Calu3 (cell line): ENCODE results near the gene SLC4A2. TPM values are rescaled to one million over a fixed set of nuclear protein-coding genes. Genes with fewer than 3 reads are reported as not detected.

Experiments used
- BruUV-seq: library from RNA; stranded (reverse); fragments of 400-500 nt; replicated peaks from 2 replicates; lab custom pipeline; 2021; lab: Mats Ljungman, UMichigan
- CTCF ChIA-PET: fragments of 300-600 bp; sonication (Branson Sonifier 250); formaldehyde crosslinking; loops from one replicate; lab custom pipeline; 2022; ENCODE audit warnings: antibody characterized with exemption; lab: Charles Lee
- DNase-seq: peaks from one replicate; pipeline ENCODE4 v3.0.0; 2022
- H3K27ac Mint-ChIP-seq: one replicate; pipeline ENCODE4 v1.8.0; 2022; ENCODE audit warnings: mixed read lengths; ENCODE audit not compliant: unreplicated experiment
- H3K27me3 Mint-ChIP-seq: one replicate; pipeline ENCODE4 v1.8.0; 2022; ENCODE audit warnings: mixed read lengths; ENCODE audit not compliant: unreplicated experiment
- H3K36me3 Mint-ChIP-seq: one replicate; pipeline ENCODE4 v1.8.0; 2022; ENCODE audit warnings: mild to moderate bottlenecking, moderate library complexity, mixed read lengths; ENCODE audit not compliant: insufficient read depth, unreplicated experiment
- H3K4me1 Mint-ChIP-seq: one replicate; pipeline ENCODE4 v1.8.0; 2022; ENCODE audit warnings: mild to moderate bottlenecking, low read depth, mixed read lengths; ENCODE audit not compliant: unreplicated experiment
- H3K4me3 Mint-ChIP-seq: one replicate; pipeline ENCODE4 v1.8.0; 2022; ENCODE audit warnings: mild to moderate bottlenecking, low read depth, moderate library complexity, mixed read lengths; ENCODE audit not compliant: unreplicated experiment
- H3K9me3 Mint-ChIP-seq: one replicate; pipeline ENCODE4 v1.8.0; 2022; ENCODE audit warnings: low read depth, mixed read lengths; ENCODE audit not compliant: unreplicated experiment
- intact Hi-C: fragments of 100-400 bp; cut with micrococcal nuclease; formaldehyde crosslinking; loops from one replicate; pipeline ENCODE4 v1.10.0; 2022; ENCODE audit not compliant: unreplicated experiment
- total RNA-seq: library from RNA; stranded (reverse); gene quantifications from 2 replicates; pipeline ENCODE4 v1.2.3, GENCODE V29; 2022
- TF ChIP-seq, protein P1 (sequence below): fragments of 200-600 bp; IDR thresholded peaks from one replicate; pipeline ENCODE4 v1.8.0; 2022; ENCODE audit warnings: antibody characterized with exemption; ENCODE audit not compliant: unreplicated experiment

The SLC4A2 gene
- total RNA-seq, 1 experiment from 2014 or later: 209 TPM

DNA sequence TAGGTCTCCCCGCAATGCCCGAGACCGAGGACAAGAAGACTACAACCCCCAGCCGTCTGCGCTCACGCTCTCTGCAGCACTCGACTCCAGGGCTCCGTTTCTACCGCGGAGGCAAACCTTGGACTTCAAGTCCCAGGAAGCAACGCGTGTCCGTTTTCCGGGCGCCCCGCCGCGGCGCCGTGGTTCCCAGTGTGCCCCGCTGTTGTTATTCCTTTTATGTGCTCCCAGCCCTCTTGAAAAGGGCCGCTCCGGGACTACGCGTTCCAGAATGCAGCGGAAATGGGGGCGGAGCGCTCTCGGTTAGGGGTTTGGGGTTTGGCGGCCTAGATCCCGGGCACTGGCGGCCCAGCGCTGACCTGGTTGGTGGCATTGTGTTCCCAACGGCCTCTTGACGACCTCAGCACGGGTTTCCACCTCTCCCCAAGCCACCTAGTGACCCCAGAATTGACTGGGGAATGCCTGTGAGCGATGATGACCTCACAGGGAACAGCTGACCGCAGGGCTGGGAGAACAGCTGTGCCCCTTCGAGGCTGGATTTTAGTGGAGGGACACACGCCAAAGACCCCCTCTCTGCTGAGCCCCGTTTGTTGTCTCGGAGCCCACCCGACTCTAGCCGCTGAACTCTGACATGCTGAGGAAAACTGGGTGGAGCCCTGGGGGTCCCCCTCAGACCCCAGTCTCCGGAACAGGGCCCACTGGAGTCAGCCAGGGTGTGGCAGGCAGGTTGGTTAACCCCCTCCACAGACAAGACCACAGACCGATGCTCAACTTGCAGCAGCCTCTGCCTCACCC, 1.2 kb upstream of the SLC4A2 start:
- Mint-ChIP-seq H3K4me1 (peaks cover 33% of the 10 kb centered on the region), H3K4me3 (peak overlapping the region; percentile 94), H3K9me3 (no peaks in the 10 kb centered on the region), H3K27me3 (no peaks in the 10 kb centered on the region), H3K27ac (peak overlapping the region; percentile 67), H3K36me3 (peaks cover 70% of the 10 kb centered on the region)
- intact Hi-C loops: loop anchor here (1.0 kb wide), 1 partner anchor 30 kb away; the partner anchor contains the start of gene ABCB8
- TSS peak; percentile 55 for BruUV-seq
- CTCF ChIA-PET: interaction anchor here (1.2 to 2.0 kb wide), 2 partner anchors 8 to 30 kb away, joined by 3 to 13 read pairs; partner anchors contain the start of gene ABCB8
- DNase-seq: peak; percentile 96
- TF ChIP-seq, protein P1, sequence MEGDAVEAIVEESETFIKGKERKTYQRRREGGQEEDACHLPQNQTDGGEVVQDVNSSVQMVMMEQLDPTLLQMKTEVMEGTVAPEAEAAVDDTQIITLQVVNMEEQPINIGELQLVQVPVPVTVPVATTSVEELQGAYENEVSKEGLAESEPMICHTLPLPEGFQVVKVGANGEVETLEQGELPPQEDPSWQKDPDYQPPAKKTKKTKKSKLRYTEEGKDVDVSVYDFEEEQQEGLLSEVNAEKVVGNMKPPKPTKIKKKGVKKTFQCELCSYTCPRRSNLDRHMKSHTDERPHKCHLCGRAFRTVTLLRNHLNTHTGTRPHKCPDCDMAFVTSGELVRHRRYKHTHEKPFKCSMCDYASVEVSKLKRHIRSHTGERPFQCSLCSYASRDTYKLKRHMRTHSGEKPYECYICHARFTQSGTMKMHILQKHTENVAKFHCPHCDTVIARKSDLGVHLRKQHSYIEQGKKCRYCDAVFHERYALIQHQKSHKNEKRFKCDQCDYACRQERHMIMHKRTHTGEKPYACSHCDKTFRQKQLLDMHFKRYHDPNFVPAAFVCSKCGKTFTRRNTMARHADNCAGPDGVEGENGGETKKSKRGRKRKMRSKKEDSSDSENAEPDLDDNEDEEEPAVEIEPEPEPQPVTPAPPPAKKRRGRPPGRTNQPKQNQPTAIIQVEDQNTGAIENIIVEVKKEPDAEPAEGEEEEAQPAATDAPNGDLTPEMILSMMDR: no peak

DNA sequence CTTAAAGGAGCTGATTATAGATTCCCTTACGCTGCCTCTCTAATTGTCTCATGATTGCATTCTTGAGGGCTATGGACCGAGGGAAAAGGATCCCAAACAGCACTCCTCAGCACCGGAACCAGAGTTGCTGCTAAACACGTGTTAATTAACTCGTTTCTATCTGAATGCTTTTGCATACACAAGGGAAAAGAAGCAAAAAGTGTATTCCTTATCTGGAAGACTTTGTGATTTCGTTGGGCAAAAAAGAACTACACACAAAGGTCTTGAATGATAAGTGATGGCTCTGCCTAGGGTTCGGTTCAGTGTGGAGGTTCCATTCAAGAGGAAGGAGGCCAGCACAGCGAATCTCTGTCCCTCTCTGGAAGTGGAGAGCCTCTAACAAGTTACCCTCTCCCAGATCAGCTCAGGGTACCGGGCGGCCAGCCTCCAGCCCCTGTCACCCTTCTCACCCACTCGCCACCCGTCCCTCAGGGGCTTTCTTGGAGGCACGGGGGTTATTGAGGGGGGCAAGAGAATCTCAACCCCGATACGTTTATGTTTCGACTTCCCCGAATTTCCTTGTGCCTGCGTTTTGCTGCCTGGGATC, 515 bp upstream of the SLC4A2 start:
- no TSS peak for BruUV-seq
- Mint-ChIP-seq H3K36me3 (peaks cover 72% of the 10 kb centered on the region), H3K27ac (peak overlapping the region; percentile 67), H3K4me3 (peak overlapping the region; percentile 94), H3K27me3 (no peaks in the 10 kb centered on the region), H3K4me1 (peaks cover 33% of the 10 kb centered on the region), H3K9me3 (no peaks in the 10 kb centered on the region)
- no peak for DNase-seq
- intact Hi-C loops: loop anchor here (1.0 kb wide), 1 partner anchor 31 kb away; the partner anchor contains the start of gene ABCB8
- CTCF ChIA-PET: interaction anchor here (1.2 to 2.0 kb wide), 2 partner anchors 8 to 31 kb away, joined by 3 to 13 read pairs; partner anchors contain the start of gene ABCB8
- TF ChIP-seq, protein P1: no peak

DNA sequence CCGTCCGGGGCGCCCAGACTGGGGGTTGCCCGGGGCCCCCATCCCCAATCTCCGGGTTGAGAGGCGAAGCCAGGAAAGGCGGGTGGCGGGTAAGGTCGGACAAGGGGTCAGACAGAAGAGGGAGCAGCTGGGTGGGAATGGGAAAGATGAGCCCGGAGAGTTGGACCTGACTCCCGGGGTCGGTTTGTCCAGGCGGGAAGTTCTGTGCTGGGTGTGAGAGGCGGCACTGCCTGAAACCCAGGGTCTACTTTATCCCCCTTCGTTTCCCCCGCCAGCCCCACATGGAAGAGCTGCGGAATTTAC, 675 bp downstream of the SLC4A2 start:
- intact Hi-C loops: no loop called here
- H3K9me3 Mint-ChIP-seq: no peaks in the 10 kb centered on the region
- H3K4me1 Mint-ChIP-seq: peaks cover 33% of the 10 kb centered on the region
- H3K27ac Mint-ChIP-seq: no peak overlapping the region
- no TSS peak for BruUV-seq
- CTCF ChIA-PET: interaction anchor here (0.7 to 1.2 kb wide), 2 partner anchors 26 to 32 kb away, joined by 3 read pairs; partner anchors contain the start of gene AGAP3
- TF ChIP-seq, protein P1: peak; percentile 18
- no peak for DNase-seq
- H3K27me3 Mint-ChIP-seq: no peaks in the 10 kb centered on the region
- H3K36me3 Mint-ChIP-seq: peaks cover 77% of the 10 kb centered on the region
- H3K4me3 Mint-ChIP-seq: peak overlapping the region; percentile 94

DNA sequence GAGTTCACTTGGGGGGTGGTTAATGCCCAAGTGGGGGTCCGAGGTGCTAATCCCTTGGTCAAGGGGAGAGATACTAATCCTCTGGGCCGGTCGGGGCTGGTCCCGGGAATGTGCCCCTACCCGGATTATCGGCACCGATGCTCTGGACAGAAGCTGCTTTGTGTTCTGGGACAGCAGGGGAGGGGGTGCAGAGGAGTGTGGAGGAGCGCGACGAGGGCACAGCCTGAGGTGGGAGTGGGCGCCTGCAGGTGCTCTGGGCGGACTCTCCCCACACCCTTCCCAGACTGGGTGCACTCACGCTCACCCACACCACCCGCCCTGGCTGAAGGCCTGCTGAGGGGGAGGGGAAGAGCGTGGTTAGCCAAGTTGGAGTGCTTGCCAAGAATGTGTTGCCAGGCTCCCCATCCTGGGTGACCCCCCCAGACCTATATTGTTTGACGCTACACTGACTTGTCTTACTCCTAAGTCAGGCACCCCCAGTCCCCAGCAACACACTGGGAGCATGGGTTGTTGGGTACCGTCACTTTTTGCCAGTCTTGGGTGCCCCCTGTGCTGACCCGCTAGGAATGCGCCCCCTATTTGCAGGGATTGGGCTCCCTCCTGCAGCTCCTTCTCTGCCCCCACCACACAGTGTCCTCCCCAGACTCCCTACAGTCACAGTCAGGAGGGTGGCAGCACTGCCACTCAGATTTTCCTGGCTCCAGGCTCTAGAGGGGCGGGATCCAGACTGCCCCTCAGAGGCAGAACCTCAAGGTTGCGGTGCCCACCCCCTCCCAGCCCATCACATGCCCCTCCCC, 1.2 kb downstream of the SLC4A2 start:
- no peaks in the 10 kb centered on the region for H3K27me3 Mint-ChIP-seq
- no TSS peak for BruUV-seq
- H3K9me3 Mint-ChIP-seq: no peaks in the 10 kb centered on the region
- intact Hi-C loops: no loop called here
- CTCF ChIA-PET: interaction anchor here (0.6 to 1.2 kb wide), 5 partner anchors 16 to 790 kb away, joined by 3 to 4 read pairs (median 3); partner anchors contain the start of gene AGAP3
- TF ChIP-seq, protein P1: no peak
- peaks cover 33% of the 10 kb centered on the region for H3K4me1 Mint-ChIP-seq
- peak; percentile 49 for DNase-seq
- H3K4me3 Mint-ChIP-seq: peak overlapping the region; percentile 94
- H3K36me3 Mint-ChIP-seq: peaks cover 81% of the 10 kb centered on the region
- H3K27ac Mint-ChIP-seq: no peak overlapping the region
